GM19455 (cell line): ENCODE data around the gene NYNRIN.
A peak's percentile ranks its signal among the peaks of the same experiment; 100 is the strongest.

ENCODE experiments used
- ATAC-seq: cut with Tn5 transposase; IDR thresholded peaks from one replicate; pipeline ENCODE4 v1.9.1; 2021; ENCODE audit not compliant: unreplicated experiment

The NYNRIN gene

DNA sequence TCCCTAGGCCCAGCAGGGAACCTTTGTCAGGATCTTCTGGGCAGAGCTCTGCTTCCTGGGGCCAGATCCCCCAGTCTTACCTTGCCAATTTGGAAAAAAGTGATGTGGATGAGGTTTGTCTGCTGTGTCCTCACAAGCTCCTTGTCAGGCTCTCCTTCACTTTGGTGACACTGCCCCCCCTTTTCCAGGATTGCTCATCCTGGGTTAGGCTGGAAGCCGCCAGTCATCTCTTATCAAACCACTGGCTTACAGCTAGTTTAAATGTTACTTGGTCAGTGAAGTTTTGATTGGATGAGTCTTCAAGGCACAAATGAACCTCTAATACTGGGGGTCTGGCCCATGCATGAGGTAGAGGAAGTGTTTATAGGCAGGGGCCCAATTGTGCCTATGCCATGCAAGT lies 15.3 kb downstream of the NYNRIN start:
- ATAC-seq = no peak

DNA sequence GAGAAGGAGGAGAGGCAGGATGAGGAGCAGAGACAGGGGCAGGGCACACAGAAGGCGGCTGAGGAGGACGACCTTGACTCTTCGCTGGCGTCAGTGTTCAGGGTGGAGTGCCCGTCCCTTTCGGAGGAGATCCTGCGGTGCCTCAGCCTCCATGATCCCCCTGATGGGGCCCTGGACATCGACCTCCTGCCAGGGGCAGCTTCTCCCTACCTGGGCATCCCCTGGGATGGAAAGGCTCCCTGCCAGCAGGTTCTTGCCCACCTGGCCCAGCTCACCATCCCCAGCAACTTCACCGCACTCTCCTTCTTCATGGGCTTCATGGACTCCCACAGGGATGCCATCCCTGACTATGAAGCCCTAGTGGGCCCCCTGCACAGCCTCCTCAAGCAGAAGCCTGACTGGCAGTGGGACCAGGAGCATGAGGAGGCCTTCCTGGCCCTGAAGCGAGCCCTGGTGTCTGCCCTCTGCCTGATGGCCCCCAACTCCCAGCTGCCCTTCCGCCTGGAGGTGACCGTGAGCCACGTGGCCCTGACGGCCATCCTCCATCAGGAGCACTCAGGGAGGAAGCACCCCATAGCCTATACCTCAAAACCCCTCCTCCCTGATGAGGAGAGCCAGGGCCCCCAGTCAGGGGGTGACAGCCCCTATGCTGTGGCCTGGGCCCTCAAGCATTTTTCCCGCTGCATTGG lies 16.1 kb downstream of the NYNRIN start:
- ATAC-seq = no peak

DNA sequence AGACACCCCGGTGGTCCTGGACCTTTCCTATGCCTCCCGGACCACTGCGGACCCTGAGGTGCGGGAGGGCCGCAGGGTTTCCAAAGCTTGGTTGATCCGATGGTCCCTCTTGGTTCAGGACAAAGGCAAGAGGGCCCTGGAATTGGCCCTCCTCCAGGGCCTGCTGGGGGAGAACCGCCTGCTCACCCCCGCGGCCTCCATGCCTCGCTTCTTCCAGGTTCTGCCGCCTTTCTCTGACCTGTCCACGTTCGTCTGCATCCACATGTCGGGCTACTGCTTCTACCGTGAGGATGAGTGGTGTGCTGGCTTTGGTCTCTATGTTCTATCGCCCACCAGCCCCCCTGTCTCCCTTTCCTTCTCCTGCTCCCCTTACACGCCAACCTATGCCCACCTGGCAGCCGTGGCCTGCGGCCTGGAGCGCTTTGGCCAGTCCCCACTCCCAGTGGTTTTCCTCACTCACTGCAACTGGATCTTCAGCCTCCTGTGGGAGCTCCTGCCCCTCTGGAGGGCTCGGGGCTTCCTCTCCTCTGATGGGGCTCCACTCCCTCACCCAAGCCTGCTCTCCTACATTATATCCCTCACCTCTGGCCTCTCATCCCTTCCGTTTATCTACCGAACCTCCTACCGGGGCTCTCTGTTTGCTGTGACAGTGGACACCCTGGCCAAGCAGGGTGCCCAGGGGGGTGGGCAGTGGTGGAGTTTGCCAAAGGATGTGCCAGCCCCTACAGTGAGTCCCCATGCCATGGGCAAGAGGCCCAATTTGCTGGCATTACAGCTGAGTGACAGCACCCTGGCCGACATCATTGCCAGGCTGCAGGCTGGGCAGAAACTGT lies 16.8 kb downstream of the NYNRIN start:
- ATAC-seq = no peak

DNA sequence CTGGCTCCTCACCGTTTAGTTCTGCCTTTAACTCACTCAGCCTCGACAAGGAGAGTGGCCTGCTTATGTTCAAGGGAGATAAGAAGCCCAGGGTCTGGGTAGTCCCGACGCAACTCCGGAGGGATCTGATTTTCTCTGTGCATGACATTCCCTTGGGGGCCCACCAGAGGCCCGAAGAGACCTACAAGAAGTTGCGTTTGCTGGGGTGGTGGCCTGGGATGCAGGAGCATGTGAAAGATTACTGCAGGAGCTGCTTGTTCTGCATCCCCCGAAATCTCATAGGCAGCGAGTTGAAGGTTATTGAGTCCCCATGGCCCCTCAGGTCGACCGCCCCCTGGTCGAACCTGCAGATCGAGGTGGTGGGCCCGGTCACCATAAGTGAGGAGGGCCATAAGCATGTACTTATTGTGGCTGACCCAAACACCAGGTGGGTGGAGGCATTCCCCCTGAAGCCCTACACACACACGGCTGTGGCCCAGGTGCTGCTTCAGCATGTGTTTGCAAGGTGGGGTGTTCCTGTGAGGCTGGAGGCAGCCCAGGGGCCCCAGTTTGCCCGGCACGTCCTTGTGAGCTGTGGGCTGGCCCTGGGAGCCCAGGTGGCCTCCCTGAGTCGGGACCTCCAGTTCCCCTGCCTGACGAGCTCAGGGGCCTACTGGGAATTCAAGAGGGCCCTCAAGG lies 17.6 kb downstream of the NYNRIN start:
- ATAC-seq = no peak

GRCh38 chr14:24416932-24417619 lies 18.3 kb downstream of the NYNRIN start:
- ATAC-seq = no peak

GRCh38 chr14:24417832-24418491 lies 19.2 kb downstream of the NYNRIN start:
- ATAC-seq = no peak

- ATAC-seq = no peak
Measured at GRCh38 chr14:24418492-24418873, 19.7 kb downstream of the NYNRIN start.

- ATAC-seq = no peak
Measured at GRCh38 chr14:24422261-24422660, 23.5 kb downstream of the NYNRIN start.

- ATAC-seq = no peak
Measured at GRCh38 chr14:24422694-24423601, 24.1 kb downstream of the NYNRIN start.

DNA sequence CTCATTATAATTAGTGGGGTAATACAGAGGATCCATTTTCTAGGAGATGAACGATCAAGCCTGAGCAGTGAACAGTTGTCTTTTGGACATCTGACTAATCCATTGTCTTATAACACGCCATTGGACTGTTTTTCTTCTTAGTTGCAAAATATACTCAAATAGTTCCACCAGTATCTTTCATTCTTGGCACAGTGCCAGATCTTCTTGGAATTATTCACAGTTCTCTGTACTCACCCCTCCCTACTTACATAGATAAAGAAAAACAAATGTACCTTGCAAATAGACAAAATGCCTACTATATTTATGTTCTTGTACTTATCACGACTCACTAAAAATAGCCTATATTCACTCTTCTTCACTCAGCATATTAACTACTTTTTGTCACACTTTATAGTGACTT lies 26.9 kb downstream of the NYNRIN start:
- ATAC-seq = no peak

DNA sequence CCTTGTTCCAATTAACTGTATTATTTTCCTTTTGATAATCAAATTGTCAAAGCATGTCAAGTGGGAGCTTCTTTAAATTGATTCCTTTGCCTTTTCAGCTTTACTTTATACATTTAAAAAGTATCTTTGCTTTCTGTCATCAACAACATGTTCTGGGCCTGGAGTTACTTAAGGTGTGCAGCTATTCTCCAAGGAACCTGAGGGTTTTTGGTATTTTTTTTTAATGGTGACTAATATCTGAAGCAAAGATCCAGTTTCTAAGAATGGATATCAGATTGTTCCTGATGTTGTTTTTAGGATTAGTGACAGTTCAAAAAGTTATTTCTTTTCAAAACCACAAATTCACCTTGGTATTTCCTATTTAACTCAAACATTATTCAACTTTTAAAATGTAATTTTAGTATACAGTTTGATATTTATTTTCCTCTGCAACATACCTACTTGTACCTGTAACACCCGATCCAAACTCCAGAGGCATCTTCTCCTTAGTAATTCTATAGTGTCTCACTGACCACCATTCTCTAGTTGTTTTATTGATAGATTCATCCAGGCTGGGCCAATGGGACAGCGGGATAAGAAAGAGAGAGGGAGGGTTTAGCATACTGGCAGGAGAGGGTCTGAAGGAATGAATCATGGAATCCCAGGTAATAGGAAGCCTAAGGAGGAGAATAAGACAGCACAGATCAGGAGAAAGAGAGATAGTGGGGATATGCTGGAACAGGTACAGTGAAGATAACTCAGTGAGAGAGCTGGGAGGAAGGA lies 27.5 kb downstream of the NYNRIN start:
- no peak for ATAC-seq

DNA sequence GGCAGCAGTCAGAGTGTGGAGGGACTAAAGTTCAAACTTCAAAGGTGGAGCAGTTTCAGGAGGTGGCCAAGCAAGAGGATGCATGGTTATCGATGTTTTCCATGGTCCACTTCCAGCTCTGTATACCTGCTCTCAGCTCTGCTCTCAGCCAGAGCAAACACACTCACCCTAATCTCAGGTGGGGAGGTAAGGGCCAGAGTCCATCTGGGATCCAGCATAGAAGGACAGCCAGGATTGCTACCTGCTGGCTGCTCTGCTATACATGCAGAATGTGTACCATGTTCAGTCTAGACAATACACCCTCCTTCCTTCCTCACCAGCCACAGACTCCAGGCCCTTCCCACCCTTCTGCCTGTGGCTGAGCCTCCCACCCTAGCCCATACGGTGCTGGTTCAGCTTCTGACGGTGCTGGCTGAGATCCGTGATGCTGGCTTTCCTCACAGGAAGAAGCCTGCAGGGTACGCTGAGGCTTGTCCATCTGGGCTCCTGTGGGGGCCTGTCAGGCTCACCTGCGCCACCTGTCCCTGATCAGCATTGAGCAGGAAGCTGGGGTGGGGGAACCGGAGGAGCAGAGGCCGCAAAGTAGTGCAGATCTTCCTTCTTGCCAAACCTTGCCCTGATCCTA lies 28.2 kb downstream of the NYNRIN start:
- ATAC-seq = no peak

- ATAC-seq = no peak
Measured at GRCh38 chr14:24427537-24428508, 29.0 kb downstream of the NYNRIN start.

DNA sequence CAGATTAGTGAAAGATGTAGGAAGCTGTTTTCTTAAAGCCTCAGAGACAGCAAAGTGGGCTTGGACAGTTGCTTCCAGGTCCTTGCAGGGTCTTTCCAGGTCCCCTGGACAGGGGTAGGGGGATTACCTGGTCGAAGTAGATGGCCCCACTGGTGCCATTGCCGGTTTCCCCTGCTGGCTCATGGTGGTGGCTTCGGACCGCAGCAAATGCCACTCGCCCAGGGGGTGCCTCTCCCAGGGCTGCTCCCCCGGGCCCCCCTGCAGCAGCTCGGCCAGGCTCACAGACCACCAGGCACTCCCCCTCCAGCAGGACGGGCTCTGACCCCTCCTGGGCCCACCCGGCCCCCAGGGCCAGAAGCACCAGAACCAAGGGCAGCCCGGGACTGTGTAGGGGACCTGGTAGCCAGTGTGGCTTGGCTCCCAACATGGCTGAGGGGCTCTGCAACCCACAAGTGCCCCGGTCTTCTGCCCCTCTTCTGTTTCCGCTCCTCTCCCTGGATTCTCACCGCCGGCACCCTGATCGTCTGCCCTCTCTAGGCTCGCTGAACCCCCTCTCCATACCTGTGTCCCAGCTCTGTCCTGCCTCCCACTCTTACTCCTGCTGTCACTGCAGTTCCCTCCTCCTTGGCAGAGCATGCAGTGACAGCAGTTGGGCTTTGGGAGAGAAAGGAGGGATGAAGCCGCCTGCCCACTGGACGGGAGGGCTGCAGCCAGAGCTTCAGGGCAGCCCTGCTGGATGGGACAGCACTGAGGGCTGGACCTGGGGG lies 30.0 kb downstream of the NYNRIN start:
- ATAC-seq = no peak

GRCh38 chr14:24429395-24430142 lies 30.8 kb downstream of the NYNRIN start, which contains the start of the genes CBLN3 and KHNYN:
Gene CBLN3 (minus strand): TSS chr14:24429668. CDS start chr14:24429054, 614 bp downstream.
Gene KHNYN (plus strand): TSS chr14:24429954. CDS start chr14:24430731, 777 bp downstream.
- peak; percentile 89 for ATAC-seq
